Stimulated activated CD8-positive, alpha-beta memory T cell treated with anti-CD3 and anti-CD28 coated beads, Interleukin-4, amount 100 ng/mL, for 24 hours (primary cell): Measurements from ENCODE around the gene TAGAP.
"Not testable (repeated sequence)": the region's sequence is repeated elsewhere in the genome, so short reads cannot be mapped to it uniquely, and the experiment has no call there.

Experiments
- DNase-seq: peaks from one replicate; pipeline ENCODE4 v3.0.0-alpha.2; 2020; ENCODE audit warnings: low read depth

The TAGAP gene

DNA sequence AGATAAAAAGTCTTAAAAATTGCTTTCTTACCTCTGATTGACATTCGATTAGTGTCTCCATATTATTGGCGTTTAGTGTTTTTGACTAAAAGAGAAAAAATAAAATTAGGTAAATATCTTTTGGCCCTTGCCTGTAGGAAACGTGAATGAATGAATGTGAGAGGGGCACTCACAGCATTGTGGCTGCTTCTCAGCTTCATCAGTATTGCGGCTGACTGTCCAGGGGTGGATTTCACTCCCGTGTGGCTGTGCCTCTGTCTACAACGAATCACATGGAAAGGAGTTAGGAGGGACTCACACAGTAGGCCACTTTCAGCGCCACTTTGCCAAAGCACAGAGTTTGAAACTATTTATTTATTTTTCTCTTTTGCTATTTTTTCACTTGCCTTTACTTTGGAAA, 844 bp downstream of the TAGAP start:
- no peak for DNase-seq

DNA sequence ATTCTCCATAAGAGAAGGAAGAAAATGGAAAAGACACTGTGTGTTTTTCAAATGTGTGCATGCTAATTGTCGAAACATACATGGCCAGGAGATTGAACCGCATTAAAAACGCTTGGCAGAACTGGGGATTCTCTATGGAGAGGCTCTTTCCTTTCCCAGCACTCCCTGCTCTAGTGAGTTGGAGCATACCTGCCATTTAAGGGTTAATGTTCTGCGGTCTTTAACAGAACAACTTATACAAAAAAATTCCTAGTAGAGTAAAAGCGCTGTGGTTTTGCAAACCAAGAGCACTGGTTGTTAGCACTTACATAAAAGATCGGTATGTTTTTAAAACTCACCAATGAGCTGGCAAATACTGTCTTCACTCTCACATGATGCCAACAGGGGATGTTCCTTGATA, 1.5 kb downstream of the TAGAP start:
- DNase-seq = no peak

DNA sequence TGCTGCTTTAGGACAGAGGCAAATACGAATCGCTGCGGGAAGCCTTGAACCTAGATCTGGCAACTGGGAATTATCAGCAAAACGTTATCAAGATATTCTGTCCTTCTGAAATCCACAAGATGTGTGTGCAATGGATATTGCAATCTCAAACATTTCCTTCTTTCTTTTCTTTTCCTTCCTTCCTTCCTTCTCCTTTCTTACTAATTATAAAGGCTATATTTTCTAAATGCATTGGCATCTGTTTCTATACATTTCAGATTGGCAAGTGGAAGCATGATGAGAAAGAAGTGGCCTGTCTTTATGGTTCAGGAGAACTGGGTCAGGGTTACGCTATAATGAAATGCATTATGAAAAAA, 2.0 kb downstream of the TAGAP start:
- no peak for DNase-seq

DNA sequence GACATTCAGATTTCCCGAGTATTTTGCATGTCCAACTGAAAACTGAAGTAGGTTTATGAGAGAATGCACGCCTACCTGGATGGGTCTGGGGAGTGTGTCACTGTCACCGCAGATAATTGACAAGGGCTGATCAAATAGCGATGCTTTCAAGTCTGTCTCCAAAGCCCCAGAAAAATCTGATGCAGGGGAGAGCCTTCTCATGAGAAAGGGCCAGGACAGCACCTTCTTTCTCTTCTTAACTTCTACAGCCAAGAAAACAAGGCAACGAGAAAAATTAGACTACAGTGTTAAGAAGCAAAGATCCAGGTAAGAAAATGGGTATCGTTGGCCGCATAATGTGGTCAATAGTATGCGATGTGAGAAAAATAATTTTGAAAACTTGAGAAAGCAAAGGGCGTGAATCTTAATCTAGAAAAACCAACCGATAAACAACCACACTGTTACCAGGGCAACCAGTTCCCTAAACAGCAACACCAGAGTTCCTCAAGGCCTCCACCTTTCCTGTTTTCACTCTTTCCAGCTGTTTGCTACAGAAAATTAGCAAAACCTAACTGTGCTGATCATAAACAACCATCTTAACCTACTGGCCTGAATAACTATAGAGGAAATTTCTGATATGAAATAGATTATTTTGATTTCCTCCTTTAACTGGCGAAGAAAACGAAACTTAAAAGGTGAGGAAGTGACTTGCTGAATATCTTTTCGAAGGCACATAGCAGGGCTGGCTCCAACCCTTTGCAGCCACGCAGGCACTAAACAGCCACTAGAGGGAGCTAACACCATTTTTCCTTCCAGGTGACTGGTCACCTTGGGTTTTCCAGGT, 2.6 kb downstream of the TAGAP start:
- no peak for DNase-seq

DNA sequence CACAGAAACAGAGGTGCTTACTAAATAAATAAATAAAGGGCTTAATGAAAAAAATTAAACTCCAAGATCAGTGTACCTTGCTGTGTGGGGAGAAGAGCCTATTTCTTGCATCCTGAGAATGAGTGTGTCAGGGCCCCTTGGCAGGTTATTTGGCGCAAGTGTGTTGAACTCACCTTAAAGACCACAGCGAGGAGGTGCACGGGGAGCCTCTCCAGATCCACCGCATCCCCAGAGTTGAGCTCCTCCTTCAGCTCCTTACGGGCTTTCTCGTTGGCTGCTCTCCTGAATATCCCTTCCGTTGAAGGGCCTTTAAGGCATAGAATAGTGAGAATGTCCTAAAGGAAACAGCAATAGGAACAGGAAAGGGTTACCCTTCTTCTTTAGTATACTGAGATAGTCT, 3.6 kb downstream of the TAGAP start:
- DNase-seq = no peak

DNA sequence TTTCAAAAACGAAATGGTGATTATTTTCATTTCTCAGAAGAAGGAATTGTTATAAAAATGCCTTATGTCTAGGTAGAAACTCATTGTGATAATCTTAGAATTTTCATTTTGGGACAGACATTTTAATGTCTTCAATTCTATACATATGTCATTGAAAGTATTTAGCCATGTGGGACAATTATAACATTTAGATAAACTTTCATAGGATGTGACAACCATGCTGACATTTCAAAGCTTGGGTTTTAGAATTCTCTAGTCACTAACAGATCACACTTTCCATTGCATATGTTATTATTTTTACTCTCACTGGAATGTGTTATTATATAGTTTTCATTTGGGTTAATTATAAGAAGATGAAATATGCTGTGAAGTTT, 4.9 kb downstream of the TAGAP start:
- no peak for DNase-seq

DNA sequence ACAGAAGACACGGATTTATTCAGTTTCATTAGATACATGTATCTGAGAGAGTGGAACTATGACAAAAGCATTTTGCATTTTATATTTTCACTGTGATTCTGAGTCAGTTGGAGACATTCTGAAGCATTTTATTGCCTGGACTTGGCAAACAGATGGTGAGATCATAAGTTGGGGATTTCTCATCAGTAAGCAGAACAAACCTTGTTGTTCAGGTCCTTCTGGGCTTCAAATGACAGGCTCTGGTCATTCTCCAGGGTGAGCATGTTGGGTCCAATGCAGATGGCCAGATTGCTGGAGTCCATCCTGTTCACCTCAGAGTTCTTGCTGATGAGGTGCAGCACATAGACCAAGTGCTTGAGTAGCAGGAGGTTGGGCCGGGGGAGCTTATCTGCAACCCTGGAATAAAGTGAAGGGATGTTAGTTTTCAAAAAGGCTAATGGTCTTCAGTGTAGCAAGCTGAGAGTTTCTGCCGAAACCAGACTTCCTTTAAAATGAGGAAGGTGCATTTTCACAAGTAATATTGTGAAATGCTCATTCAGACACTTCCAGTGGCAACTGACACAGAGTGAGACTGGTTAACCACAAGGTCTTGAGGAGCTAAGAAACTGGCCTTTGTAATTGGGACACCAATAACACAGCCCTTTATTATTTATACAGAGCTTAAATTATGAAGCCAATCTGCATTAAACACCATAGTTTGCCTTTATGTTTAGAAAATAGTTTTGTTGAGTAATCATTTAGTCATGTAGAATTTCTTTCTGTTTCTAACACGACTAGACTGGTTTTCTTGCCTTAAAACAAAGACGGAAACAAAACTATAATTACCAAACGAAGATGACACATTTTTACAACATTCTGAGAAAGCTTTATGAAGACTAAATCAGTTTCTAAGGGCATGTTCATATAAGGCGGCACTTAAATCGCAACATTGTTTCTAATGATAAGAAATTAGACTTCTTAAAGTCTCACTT, 5.6 kb downstream of the TAGAP start:
- DNase-seq = no peak

DNA sequence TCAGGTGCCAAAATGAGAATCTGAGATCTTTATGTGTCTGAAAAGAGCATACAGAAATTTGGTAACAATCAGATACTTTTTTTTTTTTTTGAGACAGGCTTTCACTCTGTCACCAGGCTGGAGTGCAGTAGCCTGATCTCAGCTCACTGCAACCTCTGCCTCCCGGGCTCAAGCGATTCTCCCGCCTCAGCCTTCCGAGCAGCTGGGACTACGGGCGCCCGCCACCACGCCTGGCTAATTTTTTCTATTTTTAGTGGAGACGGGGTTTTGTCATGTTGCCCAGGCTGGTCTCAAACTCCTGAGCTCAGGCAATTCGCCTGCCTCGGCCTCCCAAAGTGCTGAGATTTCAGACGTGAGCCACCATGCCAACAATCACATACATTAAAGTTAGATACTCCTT, 6.5 kb downstream of the TAGAP start:
- not testable (repeated sequence) for DNase-seq

DNA sequence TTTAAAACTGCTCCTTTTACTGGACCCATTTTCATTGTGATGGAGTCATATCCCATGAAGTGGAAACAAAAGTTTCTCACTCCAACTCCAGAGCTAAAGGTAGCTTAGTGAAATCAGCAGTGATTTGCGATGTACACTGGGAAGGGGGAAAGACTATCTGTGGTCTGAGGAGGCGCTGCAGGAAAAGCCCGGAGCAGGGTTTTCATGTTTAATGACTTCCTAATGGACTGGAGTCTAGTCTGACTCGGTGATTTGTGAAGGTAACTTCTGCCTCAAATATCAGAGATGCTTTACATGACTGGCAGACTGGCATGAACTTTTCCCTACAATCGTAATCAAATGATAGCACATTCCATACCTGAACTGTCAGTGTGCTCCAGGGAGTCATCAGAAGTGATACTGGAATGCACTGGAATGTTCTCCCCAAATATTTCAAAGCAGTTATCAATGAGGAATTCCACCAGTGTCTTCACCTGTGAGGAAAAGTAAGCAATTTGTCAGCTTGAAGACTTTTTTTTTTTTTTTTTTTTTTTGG, 7.0 kb downstream of the TAGAP start:
- DNase-seq = no peak

DNA sequence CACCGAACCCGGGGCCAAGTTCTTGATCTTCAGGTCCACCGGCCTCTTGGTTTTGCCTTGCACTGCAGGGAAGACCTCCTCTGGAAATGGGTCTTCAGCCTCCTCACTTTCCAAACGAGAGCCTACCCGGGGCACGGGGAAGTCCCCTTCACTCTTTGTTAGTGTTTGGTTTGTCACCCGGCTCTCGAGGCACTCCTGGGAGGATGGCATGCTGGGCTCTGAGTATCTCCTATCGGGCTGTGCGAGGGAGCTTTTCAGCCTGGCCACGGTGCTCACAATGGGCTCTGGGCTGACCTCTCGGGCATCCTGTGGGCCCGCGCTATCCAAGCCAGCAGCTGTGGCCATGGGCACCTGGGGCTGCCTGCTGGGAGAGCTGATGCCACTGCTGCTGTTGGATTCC, 8.1 kb downstream of the TAGAP start:
- DNase-seq = no peak

DNA sequence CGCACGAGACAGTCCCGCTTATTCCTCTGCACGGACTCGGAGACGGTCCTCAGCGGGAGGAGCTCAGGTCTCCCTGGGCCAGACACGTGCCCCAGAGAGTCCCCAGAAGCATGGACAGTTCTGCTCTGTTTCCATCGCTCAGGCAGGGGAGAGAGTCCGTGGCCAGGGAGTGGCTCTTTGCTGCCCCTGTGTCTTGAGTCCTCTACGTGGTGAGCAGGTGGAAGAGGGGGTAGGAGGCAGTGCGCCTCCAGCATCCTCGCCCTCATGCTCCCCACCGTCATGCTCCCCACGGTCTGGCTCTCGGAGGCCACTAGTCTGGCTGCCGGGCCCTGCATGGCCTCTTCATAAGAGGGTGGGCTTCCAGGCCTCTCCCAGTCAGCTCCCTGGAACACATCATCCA, 8.9 kb downstream of the TAGAP start:
- no peak for DNase-seq

DNA sequence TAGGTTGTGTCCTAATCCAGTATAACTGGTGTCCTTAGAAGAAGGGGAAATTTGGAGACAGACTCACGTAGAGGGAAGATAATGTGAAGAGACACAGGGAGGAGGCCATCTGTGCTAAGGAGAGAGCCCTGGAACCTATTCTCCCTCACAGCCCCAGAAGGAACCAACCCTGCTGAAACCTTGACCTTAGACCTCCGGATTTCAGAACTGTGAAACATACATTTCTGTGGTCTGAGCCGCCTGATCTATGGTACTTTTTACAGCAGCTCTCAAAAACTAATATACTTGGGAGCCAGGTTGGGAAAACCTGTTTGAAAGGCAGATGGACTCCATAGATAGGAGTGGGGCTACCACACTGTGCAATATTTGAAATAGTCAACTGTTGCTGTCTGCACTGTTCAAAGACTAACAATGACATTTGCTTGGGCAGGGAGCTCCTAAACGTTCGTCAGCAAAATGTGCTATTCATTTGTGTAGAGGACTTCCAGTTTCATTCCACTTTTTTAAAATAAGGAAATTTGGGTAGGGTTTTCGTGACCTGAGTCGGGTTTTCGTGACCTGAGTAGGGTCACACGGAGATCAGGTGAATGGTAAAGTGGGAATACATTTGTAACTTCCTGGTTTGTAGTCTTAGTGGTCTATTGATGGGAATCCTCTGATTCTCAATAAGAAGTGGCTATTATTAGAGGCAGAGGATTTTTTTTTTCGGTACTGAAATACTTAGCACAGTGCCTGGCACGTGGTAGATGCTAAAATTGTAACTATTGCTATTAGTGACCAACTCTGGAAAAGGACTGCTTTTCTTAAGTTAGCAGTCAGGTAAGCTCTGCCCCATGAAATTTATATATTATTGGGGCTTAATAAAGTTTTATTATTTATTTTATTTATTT, 11.4 kb downstream of the TAGAP start:
- no peak for DNase-seq

DNA sequence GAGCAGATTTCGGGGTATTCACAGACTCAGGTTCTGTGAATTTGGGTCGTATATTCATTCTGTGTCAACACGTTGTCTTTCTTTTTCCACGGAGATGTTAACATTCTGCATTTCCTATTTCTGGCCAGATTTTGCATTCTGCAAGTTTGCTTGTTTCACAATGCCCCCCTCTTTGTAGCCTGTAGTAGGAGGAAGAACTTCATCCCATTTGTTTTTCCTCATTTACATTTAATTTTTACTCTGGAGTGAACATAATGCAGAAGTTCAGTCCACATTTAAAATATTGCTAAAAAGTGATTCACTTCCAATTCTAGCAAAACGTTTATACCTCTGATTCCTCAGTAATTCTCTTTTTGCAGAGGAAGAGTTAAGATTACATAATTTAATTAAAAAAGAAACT, 12.9 kb downstream of the TAGAP start:
- no peak for DNase-seq

DNA sequence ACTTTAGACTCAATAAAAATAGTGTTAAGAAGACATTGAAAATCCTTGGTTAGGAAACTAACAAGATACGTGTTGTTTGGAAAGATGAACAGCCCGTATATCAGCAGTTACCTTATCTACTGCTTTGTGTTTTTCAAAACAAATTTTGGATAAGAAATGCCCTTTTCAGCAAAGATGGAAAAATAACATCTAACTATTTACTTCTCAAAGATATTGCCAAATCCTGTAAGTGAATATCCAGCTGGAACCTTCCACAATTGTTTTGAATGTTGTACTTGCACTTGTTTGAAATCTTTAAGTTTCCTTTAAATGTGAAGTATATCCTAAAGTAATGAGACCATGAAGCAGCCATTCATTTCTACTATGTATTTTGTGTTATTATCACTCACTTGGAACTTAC, 14.6 kb downstream of the TAGAP start:
- no peak for DNase-seq

DNA sequence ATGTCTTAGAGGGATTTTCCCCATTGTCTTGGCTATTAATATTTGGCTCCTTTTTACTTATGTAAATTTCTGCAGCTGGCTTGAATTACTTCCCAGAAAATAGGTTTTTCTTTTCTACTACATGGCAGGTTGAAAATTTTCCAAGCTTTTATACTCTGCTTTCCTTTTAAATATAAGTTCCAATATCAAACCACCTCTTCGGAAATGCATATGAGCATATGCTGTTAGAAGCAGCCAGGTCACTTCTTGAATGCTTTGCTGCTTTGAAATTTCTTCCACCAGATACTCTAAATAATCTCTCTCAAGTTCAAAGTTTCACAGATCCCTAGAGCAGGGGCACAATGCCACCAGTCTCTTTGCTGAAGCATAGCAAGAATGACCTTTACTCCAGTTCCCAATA, 19.6 kb downstream of the TAGAP start:
- DNase-seq = not testable (repeated sequence)

DNA sequence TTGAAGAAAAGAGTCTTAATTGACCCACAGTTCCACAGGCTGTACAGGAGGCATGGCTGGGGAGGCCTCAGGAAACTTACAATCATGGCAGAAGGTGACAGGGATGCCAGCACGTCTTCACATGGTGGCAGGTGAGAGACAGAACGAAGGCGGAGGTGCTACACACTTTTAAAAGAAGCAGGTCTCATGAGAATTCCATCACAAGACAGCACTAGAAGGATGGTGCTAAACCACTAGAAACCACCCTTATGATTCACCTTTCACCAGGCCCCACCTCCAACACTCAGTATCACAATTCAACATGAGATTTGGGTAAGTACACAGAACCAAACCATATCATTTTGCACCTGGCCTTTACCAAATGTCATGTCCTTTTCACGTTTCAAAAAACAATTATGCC, 20.9 kb downstream of the TAGAP start:
- no peak for DNase-seq

DNA sequence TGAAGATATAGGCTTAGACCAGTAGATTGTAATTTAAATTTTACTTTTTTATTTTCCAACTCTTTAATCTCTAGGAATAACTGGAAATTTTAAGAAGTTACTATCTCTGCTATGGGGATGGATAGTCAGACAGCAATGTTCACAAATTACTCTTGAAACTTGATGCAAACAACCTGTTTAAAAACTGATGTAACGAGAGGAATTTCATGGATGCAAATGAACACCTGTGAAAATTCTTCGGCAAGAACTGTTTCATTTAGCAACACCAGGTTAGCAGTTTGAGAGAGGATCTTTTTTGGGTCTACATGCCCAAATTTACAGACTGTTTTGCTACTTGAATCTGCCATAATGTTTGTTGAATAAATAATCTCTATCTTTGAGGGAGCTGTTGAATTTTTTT, 24.8 kb downstream of the TAGAP start:
- DNase-seq = no peak

DNA sequence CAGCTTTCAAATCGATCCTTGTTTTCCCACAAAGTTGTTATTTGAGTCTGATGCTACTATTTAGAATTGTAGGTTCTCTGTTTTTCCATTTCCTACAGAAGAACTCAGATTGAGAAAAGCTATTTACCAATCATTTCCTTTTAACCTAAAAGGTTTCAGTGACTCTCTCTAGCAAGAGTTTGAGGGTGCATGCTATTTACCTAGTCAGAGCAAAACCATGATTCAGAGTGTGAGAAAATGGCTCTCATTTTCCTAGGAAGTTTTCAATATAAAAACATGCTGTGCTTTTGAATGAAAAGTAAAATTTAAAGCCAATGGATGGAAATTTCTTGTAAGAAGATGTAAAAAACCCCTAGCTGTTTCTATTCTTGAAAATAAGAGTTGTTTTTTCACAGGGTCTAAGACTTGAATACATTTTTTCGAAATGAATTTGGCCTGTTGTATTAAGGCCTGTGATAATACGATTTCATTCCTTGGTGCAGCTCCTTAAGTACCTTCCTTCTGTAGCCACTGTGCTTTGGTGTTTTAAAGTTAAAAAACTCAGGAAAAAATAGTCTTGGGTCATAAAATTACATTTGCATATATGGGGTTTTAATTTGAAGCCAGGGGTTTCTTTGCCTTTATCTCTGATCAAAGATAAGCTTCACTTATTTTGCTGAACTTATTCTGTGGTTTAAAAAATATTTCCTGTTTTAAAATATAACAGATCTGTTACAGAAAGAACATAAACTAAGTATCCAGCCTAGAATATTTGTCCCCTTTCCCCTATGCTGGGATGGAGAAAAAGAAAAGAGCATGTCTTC, 26.8 kb downstream of the TAGAP start:
- DNase-seq = no peak

DNA sequence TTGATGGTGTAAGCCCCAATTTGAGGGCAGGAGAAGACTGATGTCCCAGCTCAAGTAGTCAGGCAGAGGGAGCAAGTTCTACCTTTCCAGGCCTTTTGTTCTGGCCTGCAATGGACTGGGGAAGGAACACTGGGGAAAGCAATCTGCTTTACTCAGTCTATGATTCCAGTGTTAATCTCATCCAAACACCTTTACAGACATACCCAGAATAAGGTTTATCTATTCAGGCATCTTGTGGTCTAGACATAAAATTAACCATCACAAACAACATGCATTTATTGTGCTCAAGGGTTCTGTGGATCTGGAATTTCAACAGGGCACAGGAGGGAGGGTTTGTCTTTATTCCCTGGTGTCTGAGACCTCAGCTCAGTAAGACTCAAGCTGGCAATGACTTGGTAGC, 30.4 kb downstream of the TAGAP start:
- DNase-seq = no peak

DNA sequence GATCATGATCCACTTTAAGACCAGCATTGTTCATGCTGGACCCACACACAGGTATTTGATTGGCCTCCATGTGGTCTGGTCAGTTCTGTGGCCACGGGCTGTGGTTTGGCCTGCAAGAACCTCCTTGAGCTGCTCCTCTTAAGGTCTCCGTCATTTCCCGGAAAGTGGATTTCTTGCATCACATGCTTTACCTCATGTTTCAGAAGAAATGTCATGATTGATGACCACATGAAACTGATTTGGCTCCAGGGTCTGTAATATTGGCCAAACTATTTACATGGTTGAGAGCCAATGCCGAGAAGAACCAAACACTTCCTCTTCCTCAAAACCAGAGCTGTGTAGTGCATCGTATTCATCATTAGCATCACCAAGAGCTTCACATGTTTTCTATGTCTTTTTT, 31.6 kb downstream of the TAGAP start:
- no peak for DNase-seq

DNA sequence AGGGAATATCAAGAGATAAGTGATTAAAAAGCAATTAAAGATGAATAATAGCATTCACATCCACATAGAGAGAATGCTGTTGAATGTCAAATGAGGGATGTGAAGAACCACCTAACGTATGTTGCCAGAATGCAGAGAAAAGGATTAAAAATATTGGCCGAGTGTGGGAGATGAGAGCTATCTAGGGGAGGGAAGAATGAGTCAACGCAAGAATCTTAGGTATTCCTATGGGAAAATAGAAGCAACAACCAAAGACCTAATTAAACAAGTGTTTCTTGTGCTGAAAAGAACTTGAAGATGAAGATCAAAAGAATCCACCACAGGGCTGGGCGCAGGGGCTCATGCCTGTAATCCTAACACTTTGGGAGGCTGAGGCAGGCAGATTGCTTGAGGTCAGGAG, 32.6 kb downstream of the TAGAP start:
- no peak for DNase-seq
